ENCODE measurements around the gene ITM2B.
"Not testable (repeated sequence)": the region's sequence is repeated elsewhere in the genome, so short reads cannot be mapped to it uniquely, and the experiment has no call there.

The ITM2B gene

GRCh38 chr13:48234566-48235340 lies 1.7 kb downstream of the ITM2B start:
- Histone ChIP-seq H3K27me3 (ENCODE audit: insufficient read depth, poor library complexity, severe bottlenecking) (no peaks in the 10 kb centered on the region), H3K4me3 (replicated peaks; ENCODE audit: insufficient read depth, low read length) (peak overlapping the region; percentile 64), H3K27ac (replicated peaks) (peak overlapping the region; percentile 31; the same call in 1 of the 2 replicates)
- TF ChIP-seq SPI1 (IDR thresholded peaks at IDR 0.05; ENCODE audit: borderline replicate concordance, low read depth), result no peak
- no peak for DNase-seq (ENCODE audit: low read depth in 1 of 2, low spot score in 1 of 2)

- TF ChIP-seq POLR2AphosphoS5 (IDR thresholded peaks at IDR 0.05; ENCODE audit: low read depth) (no peak), CTCF (IDR thresholded peaks at IDR 0.05; ENCODE audit: insufficient read depth, low read length) (no peak), SPI1 (IDR thresholded peaks at IDR 0.05; ENCODE audit: borderline replicate concordance, low read depth) (no peak), REST (IDR thresholded peaks at IDR 0.05; ENCODE audit: insufficient replicate concordance, low read depth) (no peak)
- Histone ChIP-seq H3K4me3 (replicated peaks; ENCODE audit: insufficient read depth, low read length) (no peak overlapping the region; the same call in 1 of the 2 replicates), H3K27ac (replicated peaks) (peak overlapping the region; percentile 31), H3K27me3 (ENCODE audit: insufficient read depth, poor library complexity, severe bottlenecking) (no peaks in the 10 kb centered on the region)
- DNase-seq (ENCODE audit: low read depth in 1 of 2, low spot score in 1 of 2), result peak in 1 of 2 experiments; percentile 58
These were observed 2.5 kb downstream of the ITM2B start for GRCh38 chr13:48235341-48236135.

GRCh38 chr13:48236528-48237353 lies 3.7 kb downstream of the ITM2B start:
- H3K27me3 ChIP-seq (ENCODE audit: insufficient read depth, poor library complexity, severe bottlenecking), result no peaks in the 10 kb centered on the region
- DNase-seq (ENCODE audit: low read depth in 1 of 2, low spot score in 1 of 2), result peak; percentile 84 to 89
- TF ChIP-seq SPI1 (IDR thresholded peaks at IDR 0.05; ENCODE audit: borderline replicate concordance, low read depth) (no peak; the same call in 1 of the 2 replicates), POLR2AphosphoS5 (IDR thresholded peaks at IDR 0.05; ENCODE audit: low read depth) (0 out of 2 replicates have a peak, but pooled peaks have one; percentile 31)
- no peak overlapping the region for H3K4me3 ChIP-seq (replicated peaks; ENCODE audit: insufficient read depth, low read length)
- H3K27ac ChIP-seq (replicated peaks), result peak overlapping the region; percentile 40

- H3K4me3 ChIP-seq (replicated peaks; ENCODE audit: insufficient read depth, low read length); H3K27me3 ChIP-seq (ENCODE audit: insufficient read depth, poor library complexity, severe bottlenecking); DNase-seq (ENCODE audit: low read depth in 1 of 2, low spot score in 1 of 2); H3K27ac ChIP-seq (replicated peaks): not testable (repeated sequence)
These were observed 6.4 kb downstream of the ITM2B start for GRCh38 chr13:48239369-48239768.

GRCh38 chr13:48241651-48242050 lies 8.6 kb downstream of the ITM2B start:
- TF ChIP-seq GABPA (IDR thresholded peaks at IDR 0.05; ENCODE audit: low read depth), result no peak
- TF ChIP-seq CTCF (IDR thresholded peaks at IDR 0.05; ENCODE audit: insufficient read depth, low read length), result no peak
- no peak for TF ChIP-seq REST (IDR thresholded peaks at IDR 0.05; ENCODE audit: insufficient replicate concordance, low read depth)
- no peak for TF ChIP-seq SPI1 (IDR thresholded peaks at IDR 0.05; ENCODE audit: borderline replicate concordance, low read depth)
- TF ChIP-seq POLR2AphosphoS5 (IDR thresholded peaks at IDR 0.05; ENCODE audit: low read depth), result no peak
- Histone ChIP-seq H3K4me3 (replicated peaks; ENCODE audit: insufficient read depth, low read length) (no peak overlapping the region), H3K27ac (replicated peaks) (no peak overlapping the region), H3K27me3 (ENCODE audit: insufficient read depth, poor library complexity, severe bottlenecking) (no peaks in the 10 kb centered on the region)
- DNase-seq (ENCODE audit: low read depth in 1 of 2, low spot score in 1 of 2), result no peak

Measured in HL-60 (cell line).